Measurements from ENCODE around the gene C6orf118. TPM values are rescaled to one million over a fixed set of nuclear protein-coding genes. Genes with fewer than 3 reads are reported as not detected.

The C6orf118 gene
- total and polyA plus RNA-seq, 2 experiments from 2014 or later = not detected

GRCh38 chr6:165231177-165231576, 78.2 kb downstream of the C6orf118 start:
- TF ChIP-seq CTCF (IDR thresholded peaks at IDR 0.05; ENCODE audit: poor library complexity) (no peak), EZH2 (IDR thresholded peaks at IDR 0.05; ENCODE audit: borderline replicate concordance) (no peak), EZH2phosphoT487 (IDR thresholded peaks at IDR 0.05; ENCODE audit: low read depth, severe bottlenecking, unreplicated experiment) (no peak)
- H2AFZ ChIP-seq = no peak overlapping the region

More at GRCh38 chr6:165231177-165231576, 78.2 kb downstream of the C6orf118 start:
- Histone ChIP-seq H4K20me1 (ENCODE audit: insufficient read depth, poor library complexity, severe bottlenecking) (no peaks in the 10 kb centered on the region), H3K36me3 (replicated peaks; ENCODE audit: insufficient read depth, low read depth) (no peaks in the 10 kb centered on the region), H3K4me2 (no peak overlapping the region), H3K27ac (no peak overlapping the region), H3K79me2 (no peaks in the 10 kb centered on the region), H3K9me2 (replicated peaks; ENCODE audit: insufficient read depth) (no peaks in the 10 kb centered on the region), H3K9me3 (ENCODE audit: low read depth) (no peaks in the 10 kb centered on the region), H3K4me1 (ENCODE audit: insufficient read depth) (no peaks in the 10 kb centered on the region), H3K4me3 (no peak overlapping the region), H3K27me3 (no peaks in the 10 kb centered on the region)
- DNase-seq (ENCODE audit: low spot score) = no peak
- 85% methylated on average over 3 of the region's 3 CpGs for WGBS (ENCODE audit: low lambda C conversion rate, missing lambda C conversion rate)

Data from hepatocyte (in vitro differentiated cells).